Measurements from ENCODE around the gene PON2. TPM values are rescaled to one million over a fixed set of nuclear protein-coding genes. Genes with fewer than 3 reads are reported as not detected.

Gene PON2
- total and polyA plus RNA-seq, 10 of the 15 experiments (the other 5 are each of a cell fraction or from before 2014, with no cell fraction given): 22.9 to 127 (median 46.1) TPM

- TF ChIP-seq ATF7 (IDR thresholded peaks at IDR 0.05; ENCODE audit: low read depth) (peak; percentile 56; the same call in 1 of the 2 replicates), IRF3 (IDR thresholded peaks at IDR 0.05) (no peak)
- BruUV-seq (replicated peaks): no TSS peak
- 56% methylated on average over 1 of the region's 1 CpG for WGBS (ENCODE audit: insufficient coverage, insufficient replicate concordance, low lambda C conversion rate, missing lambda C conversion rate)
- Histone ChIP-seq H3K4me3 (no peak overlapping the region), H3K27me3 (replicated peaks in 1 of 2; ENCODE audit: control insufficient read depth in 2 of 2, insufficient read depth in 2 of 2, low read length in 1 of 2) (no peaks in the 10 kb centered on the region), H3K27ac (ENCODE audit: control insufficient read depth, insufficient read depth) (no peak overlapping the region), H4K20me1 (ENCODE audit: control insufficient read depth, insufficient read depth) (no peaks in the 10 kb centered on the region), H3K4me2 (ENCODE audit: control insufficient read depth, insufficient read depth) (no peak overlapping the region), H3K79me2 (ENCODE audit: control insufficient read depth, insufficient read depth, low read length) (no peaks in the 10 kb centered on the region), H3K9me3 (replicated peaks; ENCODE audit: control insufficient read depth, insufficient read depth, low read length) (no peaks in the 10 kb centered on the region), H3K4me1 (ENCODE audit: control insufficient read depth, insufficient read depth, low read length) (no peaks in the 10 kb centered on the region; the same call in 1 of the 2 replicates), H2AFZ (ENCODE audit: control insufficient read depth, low read depth, low read length) (no peak overlapping the region), H3K36me3 (ENCODE audit: control insufficient read depth in 2 of 2, insufficient read depth in 2 of 2, low read length in 1 of 2) (no peaks in the 10 kb centered on the region), H3K9ac (ENCODE audit: control insufficient read depth, insufficient read depth, low read length) (no peak overlapping the region)
- POLR2A ChIA-PET: no interaction called here
- ATAC-seq (no peak), DNase-seq (ENCODE audit: low read depth, low spot score) (no peak), FAIRE-seq (no peak)
- RAD21 ChIA-PET (ENCODE audit: unreplicated experiment): interaction anchor here (0.7 to 3.3 kb wide), 5 partner anchors 10 to 328 kb away, joined by 3 to 12 read pairs (median 3); no protein-coding TSS in a partner anchor
- SMC1A ChIA-PET (ENCODE audit: uncharacterized antibody, unreplicated experiment): interaction anchor here (1.5 to 14.9 kb wide), 4 partner anchors 19 to 77 kb away, joined by 4 to 203 read pairs (median 14); partner anchors contain the start of genes ASB4 and PON2
- in situ Hi-C loops (cut with MboI) (no loop called here), intact Hi-C loops (cut with micrococcal nuclease; ENCODE audit: unreplicated experiment) (no loop called here)
- CTCF ChIA-PET: interaction anchor here (1.4 to 2.7 kb wide), 2 partner anchors 8 to 222 kb away, joined by 3 to 11 read pairs; no protein-coding TSS in a partner anchor
Measured at GRCh38 chr7:95469187-95469586, 34.4 kb upstream of the PON2 start.

GRCh38 chr7:95467912-95468607, 33.2 kb upstream of the PON2 start:
- H2AFZ ChIP-seq (ENCODE audit: control insufficient read depth, low read depth, low read length): no peak overlapping the region
- H3K27me3 ChIP-seq (replicated peaks in 1 of 2; ENCODE audit: control insufficient read depth in 2 of 2, insufficient read depth in 2 of 2, low read length in 1 of 2): no peaks in the 10 kb centered on the region
- SMC1A ChIA-PET (ENCODE audit: uncharacterized antibody, unreplicated experiment): interaction anchor here (0.9 to 4.3 kb wide), 3 partner anchors 8 to 22 kb away, joined by 3 to 28 read pairs (median 3); no protein-coding TSS in a partner anchor
- in situ Hi-C loops (cut with MboI) (no loop called here), intact Hi-C loops (cut with micrococcal nuclease; ENCODE audit: unreplicated experiment) (no loop called here)
- no peaks in the 10 kb centered on the region; the same call in 1 of the 2 replicates for H3K4me1 ChIP-seq (ENCODE audit: control insufficient read depth, insufficient read depth, low read length)
- POLR2A ChIA-PET: interaction anchor here (1.2 kb wide), 1 partner anchor 22 kb away, joined by 3 read pairs; no protein-coding TSS in a partner anchor
- no peak overlapping the region for H3K4me3 ChIP-seq
- no peaks in the 10 kb centered on the region for H3K9me3 ChIP-seq (replicated peaks; ENCODE audit: control insufficient read depth, insufficient read depth, low read length)
- DNase-seq (ENCODE audit: low read depth, low spot score) (no peak), FAIRE-seq (no peak), ATAC-seq (no peak)
- H3K79me2 ChIP-seq (ENCODE audit: control insufficient read depth, insufficient read depth, low read length): no peaks in the 10 kb centered on the region
- H4K20me1 ChIP-seq (ENCODE audit: control insufficient read depth, insufficient read depth): no peaks in the 10 kb centered on the region
- no peak overlapping the region for H3K9ac ChIP-seq (ENCODE audit: control insufficient read depth, insufficient read depth, low read length)
- CTCF ChIA-PET: interaction anchor here (1.3 to 2.7 kb wide), 2 partner anchors 9 to 145 kb away, joined by 3 to 11 read pairs; no protein-coding TSS in a partner anchor
- H3K4me2 ChIP-seq (ENCODE audit: control insufficient read depth, insufficient read depth): no peak overlapping the region
- no peak overlapping the region for H3K27ac ChIP-seq (ENCODE audit: control insufficient read depth, insufficient read depth)
- H3K36me3 ChIP-seq (ENCODE audit: control insufficient read depth in 2 of 2, insufficient read depth in 2 of 2, low read length in 1 of 2): no peaks in the 10 kb centered on the region
- BruUV-seq (replicated peaks): no TSS peak
- 92% methylated on average over 1 of the region's 1 CpG for WGBS (ENCODE audit: insufficient coverage, insufficient replicate concordance, low lambda C conversion rate, missing lambda C conversion rate)
- RAD21 ChIA-PET (ENCODE audit: unreplicated experiment): interaction anchor here (1.0 to 1.1 kb wide), 2 partner anchors 23 to 28 kb away, joined by 3 read pairs; no protein-coding TSS in a partner anchor
- TF ChIP-seq KLF5 (IDR thresholded peaks at IDR 0.05; ENCODE audit: partially characterized antibody): no peak
- no peak for TF ChIP-seq SP1 (IDR thresholded peaks at IDR 0.05; ENCODE audit: low read depth, low read length)
- no peak for TF ChIP-seq BHLHE40 (IDR thresholded peaks at IDR 0.05; ENCODE audit: borderline replicate concordance in 1 of 2, low read depth in 2 of 2, low read length in 1 of 2)
- TF ChIP-seq SIX5 (IDR thresholded peaks at IDR 0.05; ENCODE audit: low read depth, low read length, severe bottlenecking): no peak
- TF ChIP-seq CREB1 (IDR thresholded peaks at IDR 0.05; ENCODE audit: low read depth): no peak
- no peak for TF ChIP-seq WRNIP1 (IDR thresholded peaks at IDR 0.05; ENCODE audit: borderline replicate concordance, low read depth, low read length)
- no peak for TF ChIP-seq EP300 (IDR thresholded peaks at IDR 0.05; ENCODE audit: borderline replicate concordance in 1 of 2, control insufficient read depth in 1 of 2, low read depth in 2 of 2, low read length in 2 of 2)
- no peak for TF ChIP-seq GABPA (IDR thresholded peaks at IDR 0.05; ENCODE audit: low read depth)
- no peak for TF ChIP-seq TARDBP (IDR thresholded peaks at IDR 0.05; ENCODE audit: borderline replicate concordance)
- no peak for TF ChIP-seq NR2F1 (conservative IDR thresholded peaks at IDR 0.05)
- TF ChIP-seq FOXK2 (IDR thresholded peaks at IDR 0.05): no peak
- no peak for TF ChIP-seq TCF3 (IDR thresholded peaks at IDR 0.05; ENCODE audit: borderline replicate concordance, insufficient read depth, low read depth, low read length)
- TF ChIP-seq TCF7 (IDR thresholded peaks at IDR 0.05; ENCODE audit: borderline replicate concordance): no peak
- no peak for TF ChIP-seq JUND (IDR thresholded peaks at IDR 0.05; ENCODE audit: low read depth, low read length)
- TF ChIP-seq BRCA1 (IDR thresholded peaks at IDR 0.05; ENCODE audit: low read depth, low read length): no peak
